Stomach (tissue), 9 donors: ENCODE results near the gene SGCG. TPM values are rescaled to one million over a fixed set of nuclear protein-coding genes. Genes with fewer than 3 reads are reported as not detected.

Experiments used
- DNase-seq, 2 donors: peaks; one replicate each; pipeline versions ENCODE4 v3.0.0 to v3.0.0-alpha.2; 2013 to 2019
- H3K27ac ChIP-seq, 5 donors: fragments of 200-600 bp in 4 of 5; sonication (generic) in 4 of 5; one replicate each; pipeline ENCODE4 v1.5.1; 2013 to 2019; ENCODE audit warnings: mild to moderate bottlenecking in 1 of 5, moderate library complexity in 1 of 5
- H3K27me3 ChIP-seq, 3 donors: fragments of 200-600 bp; sonication (generic); one replicate each; pipeline ENCODE4 v1.5.1; 2017 to 2019; ENCODE audit warnings: mixed run types in 1 of 3
- H3K36me3 ChIP-seq, 4 donors: fragments of 200-600 bp; sonication (generic); 1 replicate in 3 of 4; 2 replicates in 1 of 4; pipeline ENCODE4 v1.5.1; 2016 to 2019
- H3K4me1 ChIP-seq, 4 donors: fragments of 200-600 bp; sonication (generic); one replicate each; pipeline ENCODE4 v1.5.1; 2016 to 2019
- H3K4me3 ChIP-seq, 4 donors: fragments of 200-600 bp; sonication (generic) in 3 of 4; one replicate each; pipeline ENCODE4 v1.5.1; 2016 to 2019; ENCODE audit warnings: mild to moderate bottlenecking in 1 of 4
- H3K9me3 ChIP-seq, 4 donors: fragments of 200-600 bp; sonication (generic); one replicate each; pipeline ENCODE4 v1.5.1; 2016 to 2019
- CTCF ChIP-seq, 7 experiments: fragments of 450-650 bp in 4 of 7; fragments of 200-600 bp in 3 of 7; sonication (generic) in 3 of 7; IDR thresholded peaks; one replicate each; pipeline ENCODE4 v1.5.1; 2016 to 2019; ENCODE audit warnings: antibody characterized with exemption in 7 of 7, control low read depth in 2 of 7, mild to moderate bottlenecking in 1 of 7
- EP300 ChIP-seq: sonication (generic); formaldehyde crosslinking; IDR thresholded peaks from one replicate; pipeline ENCODE4 v1.6.1; 2017; ENCODE audit warnings: antibody characterized with exemption
- POLR2A ChIP-seq, 4 donors: fragments of 450-650 bp; IDR thresholded peaks; one replicate each; pipeline ENCODE4 v1.6.1; 2016; ENCODE audit warnings: antibody characterized with exemption in 4 of 4, control low read depth in 2 of 4, mild to moderate bottlenecking in 1 of 4, moderate library complexity in 1 of 4
- POLR2AphosphoS5 ChIP-seq, 3 donors: sonication (generic); formaldehyde crosslinking; IDR thresholded peaks; one replicate each; pipeline ENCODE4 v1.6.1; 2016; ENCODE audit warnings: antibody characterized with exemption in 3 of 3
- WGBS, 5 donors: extraction: QIAGEN DNeasy Blood & Tissue Kit in 3 of 5; methylation state at CpG; one replicate each; pipeline versions ENCODE4 v1.1.5 to v1.1.7; 2013 to 2018; 5-methylcytosine and 5-hydroxymethylcytosine counted together
- intact Hi-C: fragments of 100-400 bp; cut with DNase I; formaldehyde crosslinking; loops from one replicate; pipeline ENCODE4 v1.15.1; 2023; ENCODE audit warnings: low total_unique reads
- polyA plus RNA-seq, 3 donors: library from polyadenylated mRNA; stranded (reverse); fragments of 200-250 nt; gene quantifications; one replicate each; pipeline ENCODE4 v1.2.3, GENCODE V29; 2013
- total RNA-seq, 5 donors: library from RNA; depleted of rRNA; stranded (reverse); fragments of >200 nt; gene quantifications; one replicate each; pipeline versions ENCODE4 v1.1.0 to v1.2.3, GENCODE V29; 2014 to 2016
- donor health status: healthy with polysubstance abuse.
- donor health status: Bipolar disorder and iron deficiency.
- donor health status: healthy.

SGCG gene
- total and polyA plus RNA-seq, 8 donors, result 0.15 to 3.5 (median 0.92) TPM; not detected in 5

GRCh38 chr13:23339225-23339624, 158.4 kb downstream of the SGCG start:
- Histone ChIP-seq H3K4me3 (no peak overlapping the region), H3K27ac (no peak overlapping the region), H3K27me3 (no peaks in the 10 kb centered on the region), H3K9me3 (peaks cover 0 to 26% (median 10%) of the 10 kb centered on the region in 4 donors), H3K36me3 (peaks cover 0 to 24% (median 19%) of the 10 kb centered on the region in 4 donors), H3K4me1 (no peaks in the 10 kb centered on the region)
- intact Hi-C loops, result no loop called here
- DNase-seq, result no peak
- TF ChIP-seq EP300 (no peak), POLR2AphosphoS5 (IDR thresholded peaks at IDR 0.05) (no peak), POLR2A (IDR thresholded peaks at IDR 0.05) (no peak), CTCF (IDR thresholded peaks at IDR 0.05) (no peak)
- WGBS, 5 donors, result 86 to 96% (median 94%) methylated on average over 1 of the region's 1 CpG

- Histone ChIP-seq H3K27ac (no peak overlapping the region), H3K4me1 (peaks cover 0 to 10% (median 4%) of the 10 kb centered on the region in 4 donors), H3K9me3 (no peaks in the 10 kb centered on the region), H3K4me3 (no peak overlapping the region), H3K27me3 (no peaks in the 10 kb centered on the region), H3K36me3 (peaks cover 0 to 50% (median 28%) of the 10 kb centered on the region in 4 donors)
- intact Hi-C loops, result no loop called here
- WGBS, 5 donors, result 78 to 90% (median 89%) methylated on average over 4 of the region's 4 CpGs
- DNase-seq, result no peak
- TF ChIP-seq CTCF (IDR thresholded peaks at IDR 0.05) (no peak), POLR2AphosphoS5 (IDR thresholded peaks at IDR 0.05) (no peak), POLR2A (IDR thresholded peaks at IDR 0.05) (no peak), EP300 (no peak)
Measured at GRCh38 chr13:23344931-23345595, 164.3 kb downstream of the SGCG start.

GRCh38 chr13:23347601-23348000, 166.8 kb downstream of the SGCG start:
- Histone ChIP-seq H3K9me3 (no peaks in the 10 kb centered on the region), H3K27ac (no peak overlapping the region), H3K4me1 (peaks cover 0 to 10% (median 4%) of the 10 kb centered on the region in 4 donors), H3K36me3 (peaks cover 0 to 53% (median 21%) of the 10 kb centered on the region in 4 donors), H3K27me3 (no peaks in the 10 kb centered on the region), H3K4me3 (no peak overlapping the region)
- WGBS, 5 donors, result 85 to 98% (median 95%) methylated on average over 1 of the region's 1 CpG
- DNase-seq, result no peak
- intact Hi-C loops, result no loop called here
- no peak for TF ChIP-seq POLR2A (IDR thresholded peaks at IDR 0.05)
- TF ChIP-seq CTCF (IDR thresholded peaks at IDR 0.05), result no peak
- TF ChIP-seq POLR2AphosphoS5 (IDR thresholded peaks at IDR 0.05), result no peak
- no peak for TF ChIP-seq EP300

- Histone ChIP-seq H3K27ac (no peak overlapping the region), H3K27me3 (no peaks in the 10 kb centered on the region), H3K36me3 (peaks cover 0 to 56% (median 25%) of the 10 kb centered on the region in 4 donors), H3K4me3 (no peak overlapping the region), H3K9me3 (no peaks in the 10 kb centered on the region), H3K4me1 (peaks cover 0 to 10% (median 4%) of the 10 kb centered on the region in 4 donors)
- intact Hi-C loops, result no loop called here
- 83 to 91% (median 89%) methylated on average over 4 of the region's 4 CpGs for WGBS, 5 donors
- DNase-seq, result no peak
- TF ChIP-seq CTCF (IDR thresholded peaks at IDR 0.05), result no peak
- no peak for TF ChIP-seq POLR2A (IDR thresholded peaks at IDR 0.05)
- peak; percentile 33 for TF ChIP-seq EP300
- peak in 1 of 3 donors; percentile 26 for TF ChIP-seq POLR2AphosphoS5 (IDR thresholded peaks at IDR 0.05)
Measured at GRCh38 chr13:23348262-23349127, 167.7 kb downstream of the SGCG start.
